Endothelial cell of umbilical vein (primary cell): ENCODE data around the gene SELENOF. TPM values are rescaled to one million over a fixed set of nuclear protein-coding genes. Genes with fewer than 3 reads are reported as not detected.

Experiments
- BruUV-seq: library from RNA; stranded (reverse); fragments of 400-500 nt; replicated peaks from 2 replicates; lab custom pipeline; 2021; lab: Mats Ljungman, UMichigan
- CTCF ChIA-PET: fragments of 300-600, 350-600 bp; sonication (Branson Sonifier 250); formaldehyde crosslinking; loops from one replicate; lab custom pipeline; 2021; ENCODE audit warnings: antibody characterized with exemption, inconsistent platforms; lab: Charles Lee
- POLR2A ChIA-PET: fragments of 300-600, 350-600 bp; sonication (Branson Sonifier 250); formaldehyde crosslinking; loops from one replicate; lab custom pipeline; 2021; ENCODE audit warnings: antibody characterized with exemption, inconsistent platforms; lab: Charles Lee
- DNase-seq: peaks from one replicate; pipeline ENCODE4 v3.0.0-alpha.2; 2011; ENCODE audit warnings: low read depth, low spot score
- FAIRE-seq: peaks from 2 replicates; lab custom pipeline; 2011; peaks lifted over from hg19 to GRCh38; lab: Jason Lieb, UNC
- H2AFZ ChIP-seq: 2 replicates; pipeline ENCODE4 v1.6.0; 2012; ENCODE audit warnings: low read depth, low read length, control low read depth, inconsistent platforms
- H3K27ac ChIP-seq: 2 replicates; pipeline ENCODE4 v1.5.1; 2011; ENCODE audit warnings: low read depth, mild to moderate bottlenecking, control low read depth, low read length, moderate library complexity; ENCODE audit not compliant: insufficient read depth
- H3K27me3 ChIP-seq, 2 experiments: 2 replicates each; pipeline versions ENCODE4 v1.6.0 to v1.6.1; 2011; ENCODE audit warnings: low read length in 2 of 2, mixed read lengths in 1 of 2; ENCODE audit not compliant: control insufficient read depth in 2 of 2, insufficient read depth in 2 of 2
- H3K36me3 ChIP-seq, 2 experiments: 2 replicates in 1 of 2; 3 replicates in 1 of 2; pipeline ENCODE4 v1.5.1; 2011; ENCODE audit warnings: low read length in 2 of 2, mild to moderate bottlenecking in 1 of 2, moderate library complexity in 1 of 2; ENCODE audit not compliant: control insufficient read depth in 2 of 2, insufficient read depth in 2 of 2; ENCODE audit errors: extremely low read depth in 1 of 2
- H3K4me1 ChIP-seq: 3 replicates; pipeline ENCODE4 v1.5.1; 2011; ENCODE audit warnings: mild to moderate bottlenecking, low read length; ENCODE audit not compliant: control insufficient read depth, insufficient read depth; ENCODE audit errors: extremely low read depth
- H3K4me2 ChIP-seq: 2 replicates; pipeline ENCODE4 v1.6.1; 2011; ENCODE audit warnings: low read length, control low read depth, mixed read lengths; ENCODE audit not compliant: insufficient read depth
- H3K4me3 ChIP-seq, 3 experiments: fragments of 200-600 bp in 1 of 3; sonication (generic), shearing (Covaris generic) in 1 of 3; replicated peaks in 1 of 3; 2 replicates each; pipeline ENCODE4 v1.5.1; 2011 to 2016; ENCODE audit warnings: control low read depth in 3 of 3, low read length in 3 of 3, mild to moderate bottlenecking in 2 of 3, inconsistent platforms in 1 of 3, low read depth in 1 of 3, moderate library complexity in 1 of 3; ENCODE audit not compliant: insufficient read depth in 1 of 3
- H3K79me2 ChIP-seq: 2 replicates; pipeline ENCODE4 v1.6.0; 2012; ENCODE audit warnings: low read length, inconsistent platforms; ENCODE audit not compliant: control insufficient read depth, insufficient read depth
- H3K9ac ChIP-seq: replicated peaks from 2 replicates; pipeline ENCODE3; 2011; ENCODE audit warnings: low read length, control low read depth; ENCODE audit not compliant: insufficient read depth; ENCODE audit errors: extremely low read depth
- H3K9me1 ChIP-seq: replicated peaks from 3 replicates; pipeline ENCODE4 v1.6.0; 2011; ENCODE audit warnings: mild to moderate bottlenecking, low read length; ENCODE audit not compliant: control insufficient read depth, insufficient read depth; ENCODE audit errors: extremely low read depth
- H3K9me3 ChIP-seq: replicated peaks from 2 replicates; pipeline ENCODE4 v1.5.1; 2012; ENCODE audit warnings: low read length, inconsistent platforms; ENCODE audit not compliant: control insufficient read depth, insufficient read depth
- H4K20me1 ChIP-seq: replicated peaks from 2 replicates; pipeline ENCODE3; 2011; ENCODE audit warnings: mild to moderate bottlenecking, low read length; ENCODE audit not compliant: control insufficient read depth, insufficient read depth; ENCODE audit errors: extremely low read depth
- CTCF ChIP-seq, 2 donors: IDR thresholded peaks; 1 replicate in 1 of 2; 2 replicates in 1 of 2; pipeline ENCODE4 v1.5.1; 2011; ENCODE audit warnings: low read length in 2 of 2, mild to moderate bottlenecking in 2 of 2, moderate library complexity in 2 of 2, control low read depth in 1 of 2, inconsistent platforms in 1 of 2, low read depth in 1 of 2; ENCODE audit not compliant: insufficient read depth in 1 of 2; ENCODE audit errors: extremely low read depth in 1 of 2
- EZH2 ChIP-seq: IDR thresholded peaks from 2 replicates; pipeline ENCODE4 v1.6.1; 2012; ENCODE audit warnings: borderline replicate concordance, low read depth, mild to moderate bottlenecking, moderate library complexity, low read length, inconsistent platforms; ENCODE audit not compliant: severe bottlenecking
- FOS ChIP-seq: IDR thresholded peaks from 2 replicates; pipeline ENCODE4 v1.6.1; 2011; ENCODE audit warnings: mild to moderate bottlenecking, low read length, moderate library complexity, borderline replicate concordance; ENCODE audit not compliant: insufficient read depth
- GATA2 ChIP-seq: IDR thresholded peaks from 2 replicates; pipeline ENCODE4 v1.7.0; 2011; ENCODE audit warnings: low read depth, mild to moderate bottlenecking, moderate library complexity, mixed read lengths, low read length; ENCODE audit not compliant: insufficient read length, insufficient read depth
- JUN ChIP-seq: IDR thresholded peaks from 2 replicates; pipeline ENCODE4 v1.6.1; 2011; ENCODE audit warnings: borderline replicate concordance, low read depth; ENCODE audit not compliant: insufficient read length, insufficient read depth
- MAX ChIP-seq: IDR thresholded peaks from 2 replicates; pipeline ENCODE4 v1.6.1; 2011; ENCODE audit not compliant: insufficient read depth, insufficient read length
- MYC ChIP-seq: IDR thresholded peaks from one replicate; pipeline ENCODE4 v1.6.1; 2011; ENCODE audit warnings: mild to moderate bottlenecking, low read depth, low read length
- POLR2A ChIP-seq: IDR thresholded peaks from 2 replicates; pipeline ENCODE4 v1.6.1; 2012; ENCODE audit warnings: low read depth, mild to moderate bottlenecking, control low read depth, low read length
- POLR2AphosphoS5 ChIP-seq: IDR thresholded peaks from 2 replicates; pipeline ENCODE4 v1.6.1; 2012; ENCODE audit warnings: low read depth, mild to moderate bottlenecking, control low read depth, low read length, moderate library complexity; ENCODE audit not compliant: insufficient read depth
- dilution Hi-C: fragments of 300-500 bp; cut with MboI; formaldehyde crosslinking; loops from one replicate; pipeline ENCODE4 v1.15.0; 2019; ENCODE audit warnings: low sequenced_read_pairs; ENCODE audit not compliant: extremely low pct_ligation_motif_present
- intact Hi-C: fragments of 100-400 bp; cut with micrococcal nuclease; formaldehyde crosslinking; loops from one replicate; pipeline ENCODE4 v1.10.0; 2022
- polyA plus RNA-seq, 4 experiments: library from polyadenylated mRNA; depleted of rRNA in 3 of 4; stranded (reverse) in 3 of 4; unstranded in 1 of 4; fragments of >200 nt; gene quantifications; 2 replicates each; pipeline versions ENCODE4 v1.2.1 to v1.2.3, GENCODE V29; 2011 to 2012; ENCODE audit warnings: missing spikeins in 1 of 4
- total RNA-seq: library from RNA; stranded (reverse); gene quantifications from 2 replicates; pipeline ENCODE4 v1.2.3, GENCODE V29; 2021

SELENOF gene
- total and polyA plus RNA-seq, 2 donors (not counting 3 experiments of a cell fraction or from before 2014, with no cell fraction given): 102 to 202 TPM

GRCh38 chr1:86955678-86956077 is 41.8 kb upstream of the SELENOF start:
- Histone ChIP-seq H3K27ac (no peak overlapping the region), H3K4me1 (no peaks in the 10 kb centered on the region), H3K9me3 (no peaks in the 10 kb centered on the region), H4K20me1 (peaks cover 2% of the 10 kb centered on the region), H3K9ac (no peak overlapping the region), H3K79me2 (no peaks in the 10 kb centered on the region), H2AFZ (no peak overlapping the region), H3K36me3 (no peaks in the 10 kb centered on the region), H3K4me3 (no peak overlapping the region), H3K9me1 (no peaks in the 10 kb centered on the region), H3K4me2 (no peak overlapping the region), H3K27me3 (no peaks in the 10 kb centered on the region)
- ChIA-PET POLR2A (no interaction called here), CTCF (interaction anchor here (1.0 to 1.6 kb wide), 4 partner anchors 13 to 128 kb away, joined by 3 to 4 read pairs (median 4); no protein-coding TSS in a partner anchor)
- dilution Hi-C loops (no loop called here), intact Hi-C loops (no loop called here)
- no TSS peak for BruUV-seq
- no peak for TF ChIP-seq JUN
- no peak for TF ChIP-seq CTCF (IDR thresholded peaks at IDR 0.05; ENCODE audit: extremely low read depth in 1 of 2, insufficient read depth in 1 of 2, low read depth in 1 of 2, low read length in 2 of 2)
- TF ChIP-seq MYC: no peak
- no peak for TF ChIP-seq POLR2AphosphoS5
- no peak for TF ChIP-seq EZH2
- no peak for TF ChIP-seq FOS
- no peak for TF ChIP-seq MAX
- no peak for TF ChIP-seq POLR2A
- no peak for TF ChIP-seq GATA2
- FAIRE-seq (no peak), DNase-seq (no peak)
